Measurements from ENCODE around the gene OR51V1. TPM values are rescaled to one million over a fixed set of nuclear protein-coding genes. Genes with fewer than 3 reads are reported as not detected.

The OR51V1 gene
- total and polyA plus RNA-seq, 2 of the 13 experiments (the other 11 are each of a cell fraction or from before 2014, with no cell fraction given), result not detected

DNA sequence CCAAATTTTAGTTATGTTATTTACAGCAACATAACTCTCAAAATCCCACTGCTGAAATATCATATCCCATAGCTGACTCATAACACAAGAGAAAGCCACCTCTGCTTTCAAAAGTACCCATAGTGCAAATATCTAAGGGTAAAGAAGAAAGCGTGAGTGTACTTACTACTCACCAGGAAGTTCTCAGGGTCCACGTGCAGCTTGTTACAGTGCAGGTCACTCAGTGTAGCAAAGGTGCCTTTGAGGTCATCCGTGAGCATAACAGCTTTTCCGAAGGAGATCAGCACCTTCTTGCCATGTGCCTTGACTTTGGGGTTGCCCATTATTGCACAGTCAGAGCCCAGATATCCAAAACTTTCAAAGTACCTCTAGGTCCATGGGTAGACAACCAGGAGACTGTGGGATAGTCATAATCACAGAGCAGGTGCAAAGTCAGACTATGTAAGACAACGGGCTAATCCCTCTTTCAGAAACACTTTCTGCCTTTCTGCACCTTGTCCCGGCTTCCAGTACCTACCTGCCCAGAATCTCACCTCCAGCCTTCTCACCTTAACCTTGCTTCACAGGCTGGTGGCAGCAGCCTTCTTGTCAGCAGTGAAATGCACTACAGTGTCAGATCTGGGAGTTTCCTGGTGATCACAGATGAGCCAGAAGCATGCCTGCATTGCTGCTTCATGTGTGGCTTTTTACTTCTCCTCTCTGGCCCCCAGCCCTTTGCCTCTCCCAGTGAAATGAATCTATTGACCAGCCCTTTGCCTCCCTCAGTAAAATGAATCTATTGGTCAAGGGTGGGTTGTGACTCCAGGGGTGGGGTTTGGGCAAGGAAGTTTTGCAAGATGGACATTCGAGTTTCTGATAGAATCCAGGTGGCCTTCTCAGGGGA, 42.7 kb upstream of the OR51V1 start (continued):
- TF ChIP-seq ZBTB43 (CRISPR knock-in tag; conservative IDR thresholded peaks at IDR 0.05) (no peak), ZNF232 (CRISPR knock-in tag; IDR thresholded peaks at IDR 0.05; ENCODE audit: borderline replicate concordance) (no peak), ZNF264 (CRISPR knock-in tag; IDR thresholded peaks at IDR 0.05) (no peak), ISL2 (CRISPR knock-in tag; IDR thresholded peaks at IDR 0.05) (no peak)

- Histone ChIP-seq H3K4me3 (replicated peaks in 1 of 3; ENCODE audit: insufficient read depth in 1 of 3, low read depth in 2 of 3, low read length in 3 of 3) (no peak overlapping the region), H3K27me3 (ENCODE audit: control insufficient read depth in 1 of 2, insufficient read depth in 2 of 2, low read length in 2 of 2) (peaks cover 0 to 5% of the 10 kb centered on the region in 2 experiments; a peak in 1 of 5 replicates), H3K36me3 (replicated peaks in 1 of 2; ENCODE audit: control insufficient read depth in 1 of 2, insufficient read depth in 2 of 2, low read length in 2 of 2) (no peaks in the 10 kb centered on the region), H3K4me1 (ENCODE audit: insufficient read depth, low read length) (no peaks in the 10 kb centered on the region), H3K9me3 (ENCODE audit: low read length) (no peaks in the 10 kb centered on the region), H3K27ac (ENCODE audit: extremely low read length, insufficient read depth, low read length) (no peak overlapping the region), H2AFZ (ENCODE audit: low read length) (no peak overlapping the region), H4K20me1 (ENCODE audit: insufficient read depth, low read length) (no peaks in the 10 kb centered on the region), H3K4me2 (ENCODE audit: low read depth, low read length) (no peak overlapping the region), H3K79me2 (ENCODE audit: insufficient read depth, low read length) (no peaks in the 10 kb centered on the region), H3K9ac (ENCODE audit: insufficient read depth, low read depth, low read length) (no peak overlapping the region)
- ATAC-seq, result no peak
- TF ChIP-seq HNF1B (CRISPR knock-in tag; IDR thresholded peaks at IDR 0.05) (no peak), RBAK (CRISPR knock-in tag; IDR thresholded peaks at IDR 0.05) (no peak), FOXK1 (CRISPR knock-in tag; IDR thresholded peaks at IDR 0.05; ENCODE audit: borderline replicate concordance, low read depth) (no peak), ZNF432 (CRISPR knock-in tag; IDR thresholded peaks at IDR 0.05; ENCODE audit: borderline replicate concordance) (no peak)
- TF ChIP-seq, protein P1, sequence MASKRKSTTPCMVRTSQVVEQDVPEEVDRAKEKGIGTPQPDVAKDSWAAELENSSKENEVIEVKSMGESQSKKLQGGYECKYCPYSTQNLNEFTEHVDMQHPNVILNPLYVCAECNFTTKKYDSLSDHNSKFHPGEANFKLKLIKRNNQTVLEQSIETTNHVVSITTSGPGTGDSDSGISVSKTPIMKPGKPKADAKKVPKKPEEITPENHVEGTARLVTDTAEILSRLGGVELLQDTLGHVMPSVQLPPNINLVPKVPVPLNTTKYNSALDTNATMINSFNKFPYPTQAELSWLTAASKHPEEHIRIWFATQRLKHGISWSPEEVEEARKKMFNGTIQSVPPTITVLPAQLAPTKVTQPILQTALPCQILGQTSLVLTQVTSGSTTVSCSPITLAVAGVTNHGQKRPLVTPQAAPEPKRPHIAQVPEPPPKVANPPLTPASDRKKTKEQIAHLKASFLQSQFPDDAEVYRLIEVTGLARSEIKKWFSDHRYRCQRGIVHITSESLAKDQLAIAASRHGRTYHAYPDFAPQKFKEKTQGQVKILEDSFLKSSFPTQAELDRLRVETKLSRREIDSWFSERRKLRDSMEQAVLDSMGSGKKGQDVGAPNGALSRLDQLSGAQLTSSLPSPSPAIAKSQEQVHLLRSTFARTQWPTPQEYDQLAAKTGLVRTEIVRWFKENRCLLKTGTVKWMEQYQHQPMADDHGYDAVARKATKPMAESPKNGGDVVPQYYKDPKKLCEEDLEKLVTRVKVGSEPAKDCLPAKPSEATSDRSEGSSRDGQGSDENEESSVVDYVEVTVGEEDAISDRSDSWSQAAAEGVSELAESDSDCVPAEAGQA (IDR thresholded peaks at IDR 0.05; ENCODE audit: low read depth), result no peak
- TF ChIP-seq, protein P1 (CRISPR knock-in tag; IDR thresholded peaks at IDR 0.05; ENCODE audit: borderline replicate concordance), result no peak
- no peak for DNase-seq (ENCODE audit: low spot score)
- in situ Hi-C loops (cut with HindIII; ENCODE audit: extremely low pct_ligation_motif_present, low pct_unique_long_range_greater_than_20kb), result no loop called here
- no TSS peak for BruUV-seq (replicated peaks)
- ChIA-PET CTCF (ENCODE audit: low intra/inter-chr PET ratio, low total read pairs) (no interaction called here), POLR2A (no interaction called here)
- no peak for FAIRE-seq
- intact Hi-C loops (cut with micrococcal nuclease; ENCODE audit: unreplicated experiment), result no loop called here
- WGBS (ENCODE audit: low lambda C conversion rate), result 0% methylated on average over 2 of the region's 2 CpGs
These were observed 41.7 kb upstream of the OR51V1 start for GRCh38 chr11:5242208-5242607.

Data from HepG2 (cell line).